Esophagus squamous epithelium (tissue), 4 donors: ENCODE results near the gene CHD1L.

Experiments
- POLR2A ChIP-seq, 4 donors: fragments of 450-650 bp; IDR thresholded peaks; one replicate each; pipeline ENCODE4 v1.6.1; 2017; ENCODE audit warnings: antibody characterized with exemption in 4 of 4, mild to moderate bottlenecking in 4 of 4, moderate library complexity in 3 of 4
- TF ChIP-seq, protein P1 (sequence below), 6 experiments: fragments of 450-650 bp in 4 of 6; fragments of 200-600 bp in 2 of 6; sonication (generic) in 2 of 6; IDR thresholded peaks; one replicate each; pipeline ENCODE4 v1.5.1; 2016 to 2019; ENCODE audit warnings: antibody characterized with exemption in 6 of 6, mild to moderate bottlenecking in 4 of 6, moderate library complexity in 4 of 6

DNA sequence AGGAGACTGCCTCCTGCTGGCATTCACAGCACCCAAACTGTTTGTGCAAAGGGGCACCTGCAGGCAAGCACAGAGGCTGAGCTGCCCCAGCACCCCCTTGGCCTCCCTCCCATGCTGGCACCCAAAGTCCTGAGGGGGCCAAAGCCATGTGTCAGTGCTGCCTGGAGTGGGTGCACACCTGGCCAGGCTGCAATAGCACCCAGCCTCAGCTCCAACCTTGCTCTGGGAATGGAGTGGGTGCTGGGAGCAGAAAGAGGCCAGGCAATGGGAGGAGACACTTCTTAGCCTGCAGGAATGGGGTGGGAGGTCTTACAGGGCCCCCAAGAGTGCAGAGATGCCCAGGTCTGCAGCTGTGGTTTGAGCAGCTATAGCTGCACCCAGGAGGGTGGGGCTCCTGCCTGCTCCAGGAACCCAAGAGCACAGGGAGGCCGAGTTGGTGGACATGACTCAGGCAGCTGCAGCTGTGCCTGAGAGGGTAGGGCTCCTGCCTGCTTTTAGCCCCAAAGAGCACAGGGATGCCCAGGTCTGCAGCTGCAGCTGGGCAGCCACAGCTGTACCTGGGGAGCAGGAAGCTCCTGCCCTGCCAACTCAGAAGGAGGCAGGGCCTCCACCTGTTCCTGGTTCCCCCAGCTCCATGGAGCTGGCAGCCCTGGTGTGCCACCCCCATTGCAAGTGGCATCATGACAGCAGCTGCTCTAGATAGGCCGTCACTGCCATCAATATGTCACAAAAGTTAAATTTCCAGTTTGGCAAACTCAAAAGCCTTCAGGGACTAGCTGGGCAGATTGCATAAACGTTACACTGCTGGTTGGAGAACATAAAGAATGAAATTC lies 5.3 kb upstream of the CHD1L start:
- TF ChIP-seq, protein P1, sequence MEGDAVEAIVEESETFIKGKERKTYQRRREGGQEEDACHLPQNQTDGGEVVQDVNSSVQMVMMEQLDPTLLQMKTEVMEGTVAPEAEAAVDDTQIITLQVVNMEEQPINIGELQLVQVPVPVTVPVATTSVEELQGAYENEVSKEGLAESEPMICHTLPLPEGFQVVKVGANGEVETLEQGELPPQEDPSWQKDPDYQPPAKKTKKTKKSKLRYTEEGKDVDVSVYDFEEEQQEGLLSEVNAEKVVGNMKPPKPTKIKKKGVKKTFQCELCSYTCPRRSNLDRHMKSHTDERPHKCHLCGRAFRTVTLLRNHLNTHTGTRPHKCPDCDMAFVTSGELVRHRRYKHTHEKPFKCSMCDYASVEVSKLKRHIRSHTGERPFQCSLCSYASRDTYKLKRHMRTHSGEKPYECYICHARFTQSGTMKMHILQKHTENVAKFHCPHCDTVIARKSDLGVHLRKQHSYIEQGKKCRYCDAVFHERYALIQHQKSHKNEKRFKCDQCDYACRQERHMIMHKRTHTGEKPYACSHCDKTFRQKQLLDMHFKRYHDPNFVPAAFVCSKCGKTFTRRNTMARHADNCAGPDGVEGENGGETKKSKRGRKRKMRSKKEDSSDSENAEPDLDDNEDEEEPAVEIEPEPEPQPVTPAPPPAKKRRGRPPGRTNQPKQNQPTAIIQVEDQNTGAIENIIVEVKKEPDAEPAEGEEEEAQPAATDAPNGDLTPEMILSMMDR (IDR thresholded peaks at IDR 0.05), result no peak
- TF ChIP-seq POLR2A (IDR thresholded peaks at IDR 0.05), result no peak
